Neural cell (in vitro differentiated cells): Measurements from ENCODE around the gene NOC2L.
A peak's percentile ranks its signal among the peaks of the same experiment; 100 is the strongest.

Source experiments
- CTCF ChIP-seq: fragments of 450-650 bp; IDR thresholded peaks from 2 replicates; pipeline ENCODE4 v1.5.1; 2014; ENCODE audit warnings: antibody characterized with exemption, mild to moderate bottlenecking, moderate library complexity; ENCODE audit not compliant: poor library complexity, severe bottlenecking
- EZH2 ChIP-seq: fragments of 200-600, 300-800 bp; shearing (Covaris generic), sonication (generic); IDR thresholded peaks from 2 replicates; pipeline ENCODE4 v1.6.1; 2014; ENCODE audit warnings: antibody characterized with exemption, low read length, borderline replicate concordance, mild to moderate bottlenecking; ENCODE audit not compliant: insufficient read depth, poor library complexity, severe bottlenecking
- POLR2AphosphoS5 ChIP-seq: IDR thresholded peaks from 2 replicates; pipeline ENCODE4 v1.6.1; 2012
- RAD21 ChIP-seq: fragments of 450-650 bp; conservative IDR thresholded peaks from 2 replicates; pipeline ENCODE4 v1.6.1; 2014; ENCODE audit warnings: antibody characterized with exemption, mild to moderate bottlenecking, moderate library complexity
- TAF1 ChIP-seq: IDR thresholded peaks from 2 replicates; pipeline ENCODE4 v1.6.1; 2012; ENCODE audit warnings: low read depth
- TF ChIP-seq, protein P1 (sequence below): IDR thresholded peaks from 2 replicates; pipeline ENCODE4 v1.6.1; 2012; ENCODE audit warnings: borderline replicate concordance

- TF ChIP-seq CTCF (peak; percentile 21), TAF1 (no peak), EZH2 (peak; percentile 96), POLR2AphosphoS5 (no peak), RAD21 (no peak)
- TF ChIP-seq, protein P1, sequence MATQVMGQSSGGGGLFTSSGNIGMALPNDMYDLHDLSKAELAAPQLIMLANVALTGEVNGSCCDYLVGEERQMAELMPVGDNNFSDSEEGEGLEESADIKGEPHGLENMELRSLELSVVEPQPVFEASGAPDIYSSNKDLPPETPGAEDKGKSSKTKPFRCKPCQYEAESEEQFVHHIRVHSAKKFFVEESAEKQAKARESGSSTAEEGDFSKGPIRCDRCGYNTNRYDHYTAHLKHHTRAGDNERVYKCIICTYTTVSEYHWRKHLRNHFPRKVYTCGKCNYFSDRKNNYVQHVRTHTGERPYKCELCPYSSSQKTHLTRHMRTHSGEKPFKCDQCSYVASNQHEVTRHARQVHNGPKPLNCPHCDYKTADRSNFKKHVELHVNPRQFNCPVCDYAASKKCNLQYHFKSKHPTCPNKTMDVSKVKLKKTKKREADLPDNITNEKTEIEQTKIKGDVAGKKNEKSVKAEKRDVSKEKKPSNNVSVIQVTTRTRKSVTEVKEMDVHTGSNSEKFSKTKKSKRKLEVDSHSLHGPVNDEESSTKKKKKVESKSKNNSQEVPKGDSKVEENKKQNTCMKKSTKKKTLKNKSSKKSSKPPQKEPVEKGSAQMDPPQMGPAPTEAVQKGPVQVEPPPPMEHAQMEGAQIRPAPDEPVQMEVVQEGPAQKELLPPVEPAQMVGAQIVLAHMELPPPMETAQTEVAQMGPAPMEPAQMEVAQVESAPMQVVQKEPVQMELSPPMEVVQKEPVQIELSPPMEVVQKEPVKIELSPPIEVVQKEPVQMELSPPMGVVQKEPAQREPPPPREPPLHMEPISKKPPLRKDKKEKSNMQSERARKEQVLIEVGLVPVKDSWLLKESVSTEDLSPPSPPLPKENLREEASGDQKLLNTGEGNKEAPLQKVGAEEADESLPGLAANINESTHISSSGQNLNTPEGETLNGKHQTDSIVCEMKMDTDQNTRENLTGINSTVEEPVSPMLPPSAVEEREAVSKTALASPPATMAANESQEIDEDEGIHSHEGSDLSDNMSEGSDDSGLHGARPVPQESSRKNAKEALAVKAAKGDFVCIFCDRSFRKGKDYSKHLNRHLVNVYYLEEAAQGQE: no peak
These were observed 34.1 kb downstream of the NOC2L start for GRCh38 chr1:924656-925560.
